ENCODE measurements around the gene CEP164. TPM values are rescaled to one million over a fixed set of nuclear protein-coding genes. Genes with fewer than 3 reads are reported as not detected.

Gene CEP164
- total RNA-seq, 1 experiment from 2014 or later: 16.5 TPM

GRCh38 chr11:117459979-117460300 lies 132.3 kb downstream of the CEP164 start:
- DNase-seq (ENCODE audit: low spot score): no peak

GRCh38 chr11:117461396-117462182 lies 133.9 kb downstream of the CEP164 start:
- DNase-seq (ENCODE audit: low spot score): no peak

GRCh38 chr11:117462183-117462863 lies 134.7 kb downstream of the CEP164 start:
- no peak for DNase-seq (ENCODE audit: low spot score)

- DNase-seq (ENCODE audit: low spot score): no peak
Measured at GRCh38 chr11:117462864-117463247, 135.2 kb downstream of the CEP164 start.

Other genes with a start within 250 kb of the CEP164 start
- 7.7 and 7.8 TPM in 2 replicates for gene SIK3, start 229.4 kb upstream of the CEP164 start, total RNA-seq (2014; rRNA removed; shearing (Covaris generic))
- 103 and 108 TPM in 2 replicates for gene PAFAH1B2, start 183.6 kb upstream of the CEP164 start, total RNA-seq (2014; rRNA removed; shearing (Covaris generic))
- 10.8 and 13.5 TPM in 2 replicates for gene SIDT2, start 149.1 kb upstream of the CEP164 start, total RNA-seq (2014; rRNA removed; shearing (Covaris generic))
- 20.8 and 36.0 TPM in 2 replicates for gene TAGLN, start 128.5 kb upstream of the CEP164 start, total RNA-seq (2014; rRNA removed; shearing (Covaris generic))
- gene PCSK7, start 95.8 kb upstream of the CEP164 start, total RNA-seq (2014; rRNA removed; shearing (Covaris generic)): 14.1 and 18.1 TPM in 2 replicates
- 5.3 and 6.7 TPM in 2 replicates for gene RNF214, start 95.2 kb upstream of the CEP164 start, total RNA-seq (2014; rRNA removed; shearing (Covaris generic))
- 1.6 and 2.9 TPM in 2 replicates for gene BACE1-AS, start 36.5 kb upstream of the CEP164 start, total RNA-seq (2014; rRNA removed; shearing (Covaris generic))
- gene BACE1, start 11.6 kb upstream of the CEP164 start, total RNA-seq (2014; rRNA removed; shearing (Covaris generic)): 18.6 and 24.4 TPM in 2 replicates

All from H4 (cell line).